Smooth muscle cell (in vitro differentiated cells): Measurements from ENCODE around the gene MPDU1. TPM values are rescaled to one million over a fixed set of nuclear protein-coding genes. Genes with fewer than 3 reads are reported as not detected.

Experiments
- DNase-seq: peaks from one replicate; lab custom pipeline; 2025; ENCODE audit not compliant: unreplicated experiment; lab: John Stamatoyannopoulos, UW
- H2AFZ ChIP-seq: fragments of 200-600 bp; sonication (generic); 2 replicates; pipeline ENCODE4 v1.6.0; 2016; ENCODE audit warnings: antibody characterized with exemption, low read depth, mild to moderate bottlenecking
- H3F3A ChIP-seq: fragments of 200-600 bp; sonication (generic); 2 replicates; pipeline ENCODE4 v1.6.0; 2017; ENCODE audit warnings: antibody characterized with exemption, low read depth
- H3K27ac ChIP-seq: fragments of 200-600 bp; sonication (generic); 2 replicates; pipeline ENCODE4 v1.5.1; 2016; ENCODE audit warnings: low read depth, mild to moderate bottlenecking
- H3K27me3 ChIP-seq: fragments of 200-600 bp; sonication (generic); 2 replicates; pipeline ENCODE4 v1.6.1; 2016; ENCODE audit warnings: low read depth, mild to moderate bottlenecking
- H3K36me3 ChIP-seq: fragments of 200-600 bp; sonication (generic); 2 replicates; pipeline ENCODE4 v1.5.1; 2016; ENCODE audit warnings: low read depth
- H3K4me1 ChIP-seq: fragments of 200-600 bp; sonication (generic); 2 replicates; pipeline ENCODE4 v1.5.1; 2016; ENCODE audit warnings: low read depth
- H3K4me2 ChIP-seq: fragments of 200-600 bp; sonication (generic); 2 replicates; pipeline ENCODE4 v1.6.0; 2016; ENCODE audit warnings: mild to moderate bottlenecking
- H3K4me3 ChIP-seq: fragments of 200-600 bp; sonication (generic); 2 replicates; pipeline ENCODE4 v1.5.1; 2016; ENCODE audit warnings: mild to moderate bottlenecking
- H3K79me2 ChIP-seq: fragments of 200-600 bp; sonication (generic); 2 replicates; pipeline ENCODE4 v1.6.0; 2016; ENCODE audit warnings: low read depth, mild to moderate bottlenecking
- H3K9ac ChIP-seq: fragments of 200-600 bp; sonication (generic); 2 replicates; pipeline ENCODE4 v1.6.0; 2016; ENCODE audit warnings: low read depth
- H3K9me3 ChIP-seq: fragments of 200-600 bp; sonication (generic); replicated peaks from 2 replicates; pipeline ENCODE4 v1.5.1; 2016; ENCODE audit warnings: low read depth
- H4K20me1 ChIP-seq: fragments of 200-600 bp; sonication (generic); 2 replicates; pipeline ENCODE4 v1.6.0; 2016; ENCODE audit warnings: low read depth
- WGBS: methylation state at CpG from one replicate; pipeline ENCODE4 v1.1.7; 2016; ENCODE audit warnings: low lambda C conversion rate; 5-methylcytosine and 5-hydroxymethylcytosine counted together
- polyA plus RNA-seq: library from polyadenylated mRNA; unstranded; fragments of >200 nt; fragmentation: Nextera tagmentation; extraction: Ambion mirVana; gene quantifications from 2 replicates; pipeline ENCODE4 v1.2.1, GENCODE V29; 2016
- total RNA-seq: library from RNA; depleted of rRNA; stranded (reverse); fragments of >200 nt; gene quantifications from 2 replicates; pipeline ENCODE4 v1.2.3, GENCODE V29; 2014
- TF ChIP-seq, protein P1 (sequence below): fragments of 200-600 bp; sonication (generic); IDR thresholded peaks from 2 replicates; pipeline ENCODE4 v1.5.1; 2017; ENCODE audit warnings: borderline replicate concordance, mild to moderate bottlenecking, antibody characterized with exemption; ENCODE audit not compliant: insufficient read depth, poor library complexity, severe bottlenecking

MPDU1 gene
- total and polyA plus RNA-seq, 2 experiments from 2014 or later: 70.7 to 228 TPM

DNA sequence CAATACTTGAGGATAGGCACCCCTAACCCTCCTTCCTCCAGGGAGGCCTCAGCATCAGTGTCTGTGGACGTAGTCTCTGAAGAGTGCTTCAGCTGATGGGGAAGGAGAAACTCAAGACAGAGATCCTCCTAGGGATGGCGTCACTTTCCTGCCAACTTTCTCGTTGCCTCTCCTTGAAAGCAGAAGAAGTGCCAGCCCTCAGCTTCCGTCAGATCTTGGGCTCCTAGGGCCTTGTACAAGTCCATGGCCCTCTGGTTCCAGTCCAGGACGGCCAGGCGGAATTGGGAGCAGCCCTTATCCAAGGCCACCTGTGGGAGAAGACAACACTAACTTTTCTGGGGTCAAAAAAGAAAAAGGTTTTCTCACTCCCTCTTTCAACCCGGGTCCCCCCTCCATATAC lies 42.7 kb downstream of the MPDU1 start:
- no peak overlapping the region for H3K27ac ChIP-seq
- DNase-seq: no peak
- no peaks in the 10 kb centered on the region for H3F3A ChIP-seq
- H3K4me2 ChIP-seq: peak overlapping the region; percentile 87
- no peaks in the 10 kb centered on the region for H3K9me3 ChIP-seq
- H2AFZ ChIP-seq: no peak overlapping the region
- 96% methylated on average over 7 of the region's 7 CpGs for WGBS
- no peak overlapping the region for H3K9ac ChIP-seq
- no peaks in the 10 kb centered on the region for H3K27me3 ChIP-seq
- peaks cover 8% of the 10 kb centered on the region for H3K79me2 ChIP-seq
- no peaks in the 10 kb centered on the region for H3K4me1 ChIP-seq
- TF ChIP-seq, protein P1, sequence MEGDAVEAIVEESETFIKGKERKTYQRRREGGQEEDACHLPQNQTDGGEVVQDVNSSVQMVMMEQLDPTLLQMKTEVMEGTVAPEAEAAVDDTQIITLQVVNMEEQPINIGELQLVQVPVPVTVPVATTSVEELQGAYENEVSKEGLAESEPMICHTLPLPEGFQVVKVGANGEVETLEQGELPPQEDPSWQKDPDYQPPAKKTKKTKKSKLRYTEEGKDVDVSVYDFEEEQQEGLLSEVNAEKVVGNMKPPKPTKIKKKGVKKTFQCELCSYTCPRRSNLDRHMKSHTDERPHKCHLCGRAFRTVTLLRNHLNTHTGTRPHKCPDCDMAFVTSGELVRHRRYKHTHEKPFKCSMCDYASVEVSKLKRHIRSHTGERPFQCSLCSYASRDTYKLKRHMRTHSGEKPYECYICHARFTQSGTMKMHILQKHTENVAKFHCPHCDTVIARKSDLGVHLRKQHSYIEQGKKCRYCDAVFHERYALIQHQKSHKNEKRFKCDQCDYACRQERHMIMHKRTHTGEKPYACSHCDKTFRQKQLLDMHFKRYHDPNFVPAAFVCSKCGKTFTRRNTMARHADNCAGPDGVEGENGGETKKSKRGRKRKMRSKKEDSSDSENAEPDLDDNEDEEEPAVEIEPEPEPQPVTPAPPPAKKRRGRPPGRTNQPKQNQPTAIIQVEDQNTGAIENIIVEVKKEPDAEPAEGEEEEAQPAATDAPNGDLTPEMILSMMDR: no peak
- no peaks in the 10 kb centered on the region for H4K20me1 ChIP-seq
- H3K4me3 ChIP-seq: peak overlapping the region; percentile 87
- H3K36me3 ChIP-seq: no peaks in the 10 kb centered on the region

DNA sequence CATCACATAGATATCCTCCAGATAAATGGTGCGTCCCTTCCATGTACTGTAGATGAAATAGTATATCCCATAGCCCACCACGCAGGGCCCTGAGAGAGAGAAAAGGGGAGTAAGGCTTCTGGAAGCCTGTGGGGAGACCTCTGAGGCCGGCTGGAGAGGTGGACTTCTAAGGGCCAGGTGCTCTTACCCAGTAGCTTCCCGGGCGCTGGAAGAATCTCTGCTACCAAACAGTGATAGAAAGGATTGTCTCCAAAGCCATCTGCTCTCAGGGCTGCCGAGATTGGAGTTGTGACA lies 43.3 kb downstream of the MPDU1 start:
- peak overlapping the region; percentile 97 for H3K9ac ChIP-seq
- H4K20me1 ChIP-seq: no peaks in the 10 kb centered on the region
- H3K4me3 ChIP-seq: peak overlapping the region; percentile 87
- no peaks in the 10 kb centered on the region for H3F3A ChIP-seq
- H3K4me1 ChIP-seq: no peaks in the 10 kb centered on the region
- H2AFZ ChIP-seq: peak overlapping the region; percentile 82
- H3K79me2 ChIP-seq: peaks cover 8% of the 10 kb centered on the region
- H3K36me3 ChIP-seq: no peaks in the 10 kb centered on the region
- H3K9me3 ChIP-seq: no peaks in the 10 kb centered on the region
- WGBS: 21% methylated on average over 6 of the region's 6 CpGs
- H3K4me2 ChIP-seq: peak overlapping the region; percentile 87
- peak overlapping the region; percentile 93 for H3K27ac ChIP-seq
- TF ChIP-seq, protein P1: no peak
- H3K27me3 ChIP-seq: no peaks in the 10 kb centered on the region
- no peak for DNase-seq

DNA sequence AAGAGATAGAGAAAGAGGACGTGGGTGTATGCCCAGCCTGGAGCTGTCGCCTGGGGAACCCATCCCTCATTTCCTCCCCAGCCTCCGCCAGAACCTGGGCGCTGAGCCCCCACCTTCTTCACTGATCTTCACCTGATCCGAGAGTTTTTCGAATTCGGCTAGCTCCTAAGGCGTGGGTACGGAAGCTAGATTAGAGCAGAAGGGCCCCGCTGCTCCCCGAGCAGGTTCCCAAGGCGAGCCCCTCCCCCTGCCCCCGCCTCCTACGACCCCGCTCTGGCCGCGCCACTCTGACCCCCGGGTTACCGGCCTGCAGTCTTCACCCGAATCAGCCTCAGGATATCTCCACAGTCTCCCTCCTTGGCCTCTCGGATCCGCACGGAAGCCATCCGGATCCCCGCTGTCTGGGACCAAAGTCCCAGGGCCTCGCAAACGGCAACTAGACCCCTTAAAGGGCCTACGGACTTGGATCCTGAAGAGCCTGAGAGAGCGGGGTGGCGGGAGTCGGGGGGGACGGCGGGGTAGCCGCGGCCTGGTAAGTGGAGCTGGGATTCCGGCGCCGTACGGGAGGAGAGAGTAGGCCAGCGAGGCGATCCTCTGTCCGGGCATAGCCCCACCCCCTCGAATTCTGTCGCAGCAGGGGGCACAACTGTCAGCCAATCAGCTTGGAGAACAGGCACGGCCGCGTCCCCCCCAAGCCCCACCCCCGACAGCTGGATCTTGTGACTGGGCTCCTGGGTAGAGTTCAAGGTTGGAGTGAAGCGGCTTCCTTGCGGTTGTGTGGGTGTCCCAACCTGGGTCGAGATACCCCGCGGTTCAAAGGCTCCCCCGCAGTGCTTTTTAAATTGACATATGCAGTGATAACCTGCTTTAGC lies 43.8 kb downstream of the MPDU1 start, which contains the start of gene SAT2:
Gene SAT2, minus strand, starts transcription at position 572 of the 872 bp plus-strand sequence. Its CDS starts 186 bp downstream, at position 386.
- Histone ChIP-seq H3K4me1 (no peaks in the 10 kb centered on the region), H3K79me2 (peaks cover 8% of the 10 kb centered on the region), H3F3A (no peaks in the 10 kb centered on the region), H3K9ac (peak within 1 kb of the TSS; percentile 97), H3K36me3 (no peaks in the 10 kb centered on the region), H3K4me2 (peak within 1 kb of the TSS; percentile 87), H2AFZ (peak within 1 kb of the TSS; percentile 82), H3K9me3 (no peaks in the 10 kb centered on the region), H3K4me3 (peak within 1 kb of the TSS; percentile 87), H3K27me3 (no peaks in the 10 kb centered on the region), H3K27ac (peak within 1 kb of the TSS; percentile 93), H4K20me1 (no peaks in the 10 kb centered on the region)
- DNase-seq: peak; percentile 87
- TF ChIP-seq, protein P1: no peak
- 2% methylated on average over 52 of the region's 54 CpGs for WGBS
